Stimulated activated CD4-positive, alpha-beta T cell treated with anti-CD3 and anti-CD28 coated beads, TNF-alpha, amount 100 ng/mL, for 48 hours (primary cell): ENCODE results near the gene EOLA1.
"Not testable (repeated sequence)": the region's sequence is repeated elsewhere in the genome, so short reads cannot be mapped to it uniquely, and the experiment has no call there.

ENCODE experiments used
- DNase-seq, 3 donors: peaks; one replicate each; pipeline ENCODE4 v3.0.0-alpha.2; 2020; ENCODE audit warnings: low read depth in 3 of 3

Gene EOLA1

DNA sequence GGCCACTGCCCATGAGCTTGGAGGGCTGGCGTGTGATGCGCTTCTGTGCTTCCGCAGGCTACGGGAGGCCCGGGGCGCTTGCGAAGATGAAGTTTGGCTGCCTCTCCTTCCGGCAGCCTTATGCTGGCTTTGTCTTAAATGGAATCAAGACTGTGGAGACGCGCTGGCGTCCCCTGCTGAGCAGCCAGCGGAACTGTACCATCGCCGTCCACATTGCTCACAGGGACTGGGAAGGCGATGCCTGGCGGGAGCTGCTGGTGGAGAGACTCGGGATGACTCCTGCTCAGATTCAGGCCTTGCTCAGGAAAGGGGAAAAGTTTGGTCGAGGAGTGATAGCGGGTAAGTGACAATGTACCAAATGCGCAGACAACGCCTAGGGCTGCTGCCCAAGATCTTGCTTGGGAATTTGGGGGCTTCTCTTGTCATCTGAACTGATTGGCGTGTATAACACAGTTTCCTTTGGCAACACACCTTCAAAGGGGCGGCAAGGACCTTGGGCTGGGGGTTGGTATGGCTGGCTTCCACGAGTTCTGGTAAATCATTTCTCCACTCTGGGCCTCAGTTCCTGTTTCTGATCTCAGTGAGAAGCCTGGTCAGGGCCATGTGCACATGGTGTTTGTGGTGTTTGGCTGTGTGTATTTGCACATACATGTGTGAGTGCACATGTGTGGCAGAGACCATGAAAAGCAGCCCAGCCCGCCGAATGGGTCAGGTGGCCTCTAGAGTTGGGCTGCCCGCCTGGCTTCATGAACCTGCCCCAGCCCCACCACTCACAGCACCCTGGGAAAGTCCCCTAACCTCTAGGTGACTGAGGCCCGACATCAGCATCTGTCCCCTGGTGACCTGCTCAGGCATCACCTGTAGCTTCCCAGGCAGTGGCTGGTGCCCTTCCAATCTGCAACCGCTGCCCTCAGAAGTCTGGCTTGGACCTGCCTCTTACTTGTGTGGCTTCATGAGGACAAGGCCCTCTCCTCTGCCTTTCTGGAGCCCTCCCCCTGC is 5.0 kb downstream of the EOLA1 start:
- DNase-seq = not testable (repeated sequence)

DNA sequence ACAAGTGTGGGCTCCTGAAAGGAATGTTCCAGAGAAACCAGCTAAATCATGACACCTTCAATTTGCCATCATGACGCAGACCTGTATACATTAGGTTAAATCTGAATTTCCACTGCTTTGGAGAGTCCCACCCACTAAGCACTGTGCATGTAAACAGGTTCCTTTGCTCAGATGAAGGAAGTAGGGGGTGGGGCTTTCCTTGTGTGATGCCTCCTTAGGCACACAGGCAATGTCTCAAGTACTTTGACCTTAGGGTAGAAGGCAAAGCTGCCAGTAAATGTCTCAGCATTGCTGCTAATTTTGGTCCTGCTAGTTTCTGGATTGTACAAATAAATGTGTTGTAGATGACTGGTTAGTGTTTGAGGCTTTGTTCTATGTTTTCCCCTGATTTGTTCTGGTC is 6.2 kb downstream of the EOLA1 start:
- DNase-seq = not testable (repeated sequence)

DNA sequence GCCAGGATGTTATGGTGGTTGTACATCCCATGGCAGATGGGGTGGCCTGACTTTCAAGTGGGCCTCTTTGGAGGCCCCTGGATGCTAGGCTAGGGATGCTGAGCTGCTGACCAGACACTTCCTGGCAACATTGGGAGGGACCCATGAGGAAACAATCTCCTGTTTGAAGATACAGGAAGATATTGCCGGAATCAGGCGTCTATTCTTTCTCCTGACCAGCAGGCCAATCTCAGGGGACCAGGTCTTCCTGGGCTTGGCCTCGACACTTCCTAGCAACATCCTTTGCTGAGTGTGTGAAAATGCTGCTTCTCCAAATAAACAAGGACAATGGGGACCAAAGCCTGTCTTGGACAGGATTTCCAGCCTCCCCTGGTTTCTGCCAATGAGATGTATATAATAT is 7.0 kb downstream of the EOLA1 start:
- DNase-seq = not testable (repeated sequence)

DNA sequence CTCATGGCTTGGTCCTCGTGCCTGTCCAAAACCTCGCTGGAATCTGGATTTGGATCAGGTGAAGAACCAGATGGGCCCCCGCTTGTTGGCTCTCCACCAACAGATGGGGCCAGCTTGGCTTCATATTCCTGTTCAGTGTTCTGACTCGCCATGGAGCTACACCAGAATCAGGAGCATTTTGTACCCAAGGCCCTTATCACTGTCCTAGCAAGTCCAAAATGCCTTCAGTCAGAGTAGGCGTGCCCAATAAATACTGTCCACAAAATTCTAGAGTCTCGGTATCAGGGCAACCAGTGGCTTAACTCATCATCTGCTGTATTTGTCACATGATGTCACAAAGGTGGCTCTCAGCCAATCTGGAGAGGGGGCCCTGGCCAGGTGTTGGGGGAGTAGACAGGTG is 8.9 kb downstream of the EOLA1 start, which contains the start of gene HSFX3:
HSFX3 (minus strand) TSS at position 224 of the 400 bp plus-strand sequence; CDS start at position 152, 72 bp downstream.
- not testable (repeated sequence) for DNase-seq

DNA sequence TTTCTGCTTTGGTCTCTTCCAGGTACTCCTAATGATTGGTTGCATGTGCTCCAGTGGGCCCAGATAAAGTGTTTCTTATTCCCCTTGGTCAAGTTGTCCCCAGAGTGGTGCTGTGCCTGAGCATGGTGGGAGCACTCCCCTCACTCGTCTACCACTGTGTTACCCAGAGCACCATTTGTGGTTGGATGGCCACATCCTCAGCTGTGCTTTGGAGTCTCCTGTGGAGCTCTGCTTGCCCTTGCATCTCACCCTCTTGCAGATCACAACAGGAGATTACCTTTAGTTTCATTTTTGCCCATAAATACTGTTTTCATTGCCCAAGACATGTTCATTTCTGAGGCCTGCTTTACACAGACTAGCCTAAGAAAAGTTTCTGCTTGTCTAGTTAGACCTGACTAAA is 9.6 kb downstream of the EOLA1 start:
- DNase-seq = not testable (repeated sequence)

DNA sequence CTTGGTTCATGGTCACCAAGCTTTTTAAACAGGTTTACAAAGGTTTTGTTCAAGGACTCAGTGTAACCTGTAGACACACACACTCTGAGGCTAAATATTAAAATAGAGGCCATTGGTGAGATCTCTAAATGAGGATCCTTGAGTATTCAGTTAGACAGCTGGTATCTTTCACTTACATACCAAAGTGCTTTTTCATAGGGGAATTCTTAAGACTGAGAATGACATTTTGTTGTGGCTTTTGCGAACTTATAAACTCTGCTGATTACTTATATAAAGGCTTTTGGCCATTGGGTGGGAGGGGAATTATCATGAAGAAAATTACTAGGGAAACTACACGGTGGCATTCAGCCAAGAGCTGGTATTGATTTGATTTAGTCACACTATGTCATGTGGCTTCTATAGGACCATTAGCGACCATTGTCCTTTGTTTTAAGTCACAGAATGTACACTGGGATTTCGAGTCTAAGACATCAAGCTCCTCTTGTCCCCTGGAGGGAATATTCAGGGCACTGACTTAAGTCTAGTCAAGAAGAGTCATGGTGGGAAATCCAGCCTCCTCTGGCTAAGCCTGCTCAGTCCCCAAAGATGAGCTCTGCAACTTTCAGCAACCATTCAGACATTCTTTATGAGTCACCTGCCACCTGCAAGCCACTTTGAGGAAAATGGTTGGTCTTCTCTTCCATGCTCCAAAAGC is 10.6 kb downstream of the EOLA1 start:
- not testable (repeated sequence) for DNase-seq

DNA sequence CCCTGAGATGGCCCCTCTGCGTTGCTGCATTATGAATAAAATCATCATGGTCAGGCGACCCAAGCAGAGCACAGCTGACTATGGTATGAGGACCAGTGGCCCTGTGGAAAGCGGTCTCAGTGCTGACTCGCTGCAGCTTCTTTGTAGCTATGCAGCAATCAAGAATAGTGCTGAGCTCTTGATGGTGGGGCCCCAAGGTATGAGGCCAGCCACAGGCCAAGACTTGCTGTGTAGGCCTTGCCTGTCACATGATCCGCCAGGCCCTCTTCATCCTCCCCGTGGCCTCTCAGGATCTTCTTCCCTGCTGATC is 11.1 kb downstream of the EOLA1 start:
- not testable (repeated sequence) for DNase-seq

DNA sequence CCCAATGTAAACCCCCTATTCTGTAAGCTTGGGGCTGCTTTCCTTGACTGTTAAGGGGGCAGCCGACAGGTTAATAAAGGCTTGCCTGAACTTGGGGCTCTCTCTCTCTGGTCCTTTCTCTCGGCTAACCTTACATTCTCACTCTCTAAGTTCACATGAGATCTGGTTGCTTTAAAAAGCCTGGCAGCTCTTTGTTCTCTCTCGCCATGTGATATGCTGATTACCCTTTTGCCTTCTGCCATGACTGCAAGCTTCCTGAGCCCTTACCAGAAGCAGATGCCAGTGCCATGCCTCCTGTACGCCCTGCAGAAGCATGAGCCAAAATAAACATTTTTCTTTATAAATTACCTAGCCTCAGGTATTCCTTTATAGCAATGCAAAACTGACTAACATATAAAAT is 14.4 kb downstream of the EOLA1 start:
- not testable (repeated sequence) for DNase-seq

DNA sequence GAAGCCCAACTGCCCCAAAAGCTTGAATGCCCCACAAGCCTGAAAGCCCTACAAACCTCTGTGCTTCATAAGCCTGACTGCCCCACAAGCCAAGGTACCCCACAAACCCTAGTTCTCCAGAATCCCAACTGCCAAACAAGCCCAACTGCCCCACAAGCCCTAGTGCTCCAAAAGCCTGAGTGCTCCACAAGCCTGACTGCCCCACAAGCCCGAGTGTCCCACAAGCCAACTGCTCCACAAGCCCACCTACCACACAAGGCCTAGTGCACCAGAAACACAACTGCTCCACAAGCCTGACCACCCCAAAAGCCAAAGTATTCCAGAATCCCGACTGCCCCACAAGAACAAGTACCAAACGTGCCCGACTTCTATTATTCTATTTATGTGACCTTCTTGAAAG is 22.5 kb downstream of the EOLA1 start:
- no peak for DNase-seq

DNA sequence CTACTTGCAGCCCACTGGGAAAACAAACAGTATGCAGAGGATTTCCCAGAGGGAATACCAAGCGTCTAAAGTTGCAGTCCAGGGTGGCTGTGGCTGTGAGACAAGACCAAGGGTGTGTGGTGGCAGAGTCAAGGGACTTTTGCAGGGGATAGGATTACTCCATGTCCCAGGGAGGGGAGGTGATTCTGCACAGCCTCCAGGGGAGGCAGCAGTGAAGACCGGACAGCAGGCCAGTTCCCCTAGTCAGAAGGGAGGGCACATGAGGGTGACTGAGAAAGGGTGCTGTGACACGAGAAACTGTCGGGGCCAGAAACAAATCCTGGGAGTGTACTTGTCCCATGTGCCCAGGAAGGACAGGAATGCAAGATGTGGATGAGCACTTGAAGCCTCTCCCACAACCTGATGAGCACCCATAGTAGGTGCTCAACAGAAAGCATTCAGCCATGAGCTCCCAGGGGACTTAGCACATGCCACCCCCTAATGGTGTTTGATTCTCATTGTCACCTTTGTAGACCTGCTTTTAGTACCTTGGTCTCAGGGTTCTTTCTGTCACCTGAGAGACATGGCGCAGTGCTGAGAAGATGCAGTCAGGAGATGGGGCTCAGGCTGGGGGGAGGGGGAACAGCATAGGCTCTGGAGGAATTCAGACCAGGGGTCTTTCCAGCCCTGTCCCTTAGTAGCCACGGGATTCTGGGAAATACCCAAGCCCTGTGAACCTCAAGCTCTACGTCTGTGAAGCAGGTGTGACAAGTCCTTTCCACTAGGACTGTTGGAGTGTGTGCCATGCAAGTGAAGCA is 27.0 kb downstream of the EOLA1 start:
- DNase-seq = no peak

DNA sequence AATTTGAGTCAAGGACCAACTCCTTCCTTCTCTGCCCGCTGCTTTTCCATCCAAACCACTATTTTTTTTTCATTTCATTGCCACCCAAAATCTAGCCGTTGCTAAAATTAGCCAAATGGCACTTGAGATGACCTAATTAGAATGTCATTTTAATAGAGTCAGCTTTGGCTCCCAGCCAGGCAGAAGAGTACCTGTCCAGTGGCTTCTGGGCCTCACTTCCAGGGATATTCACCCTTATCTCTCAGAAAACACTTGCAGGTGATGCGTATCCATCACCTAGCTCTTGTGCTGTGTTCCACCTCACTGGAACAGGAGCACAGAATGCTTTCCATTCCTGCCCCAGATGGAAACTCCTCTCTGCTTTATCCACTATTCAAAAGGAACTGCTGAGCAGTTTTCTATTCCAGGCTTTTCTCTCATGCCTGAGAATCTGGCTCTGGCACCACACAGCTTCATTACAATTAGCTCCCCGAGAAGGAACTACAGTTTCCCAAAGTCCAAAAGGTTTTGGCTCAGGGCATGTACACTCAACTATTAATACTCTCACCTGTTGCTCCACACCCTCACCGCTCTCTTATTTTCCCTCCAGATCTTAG is 28.0 kb downstream of the EOLA1 start:
- no peak for DNase-seq

DNA sequence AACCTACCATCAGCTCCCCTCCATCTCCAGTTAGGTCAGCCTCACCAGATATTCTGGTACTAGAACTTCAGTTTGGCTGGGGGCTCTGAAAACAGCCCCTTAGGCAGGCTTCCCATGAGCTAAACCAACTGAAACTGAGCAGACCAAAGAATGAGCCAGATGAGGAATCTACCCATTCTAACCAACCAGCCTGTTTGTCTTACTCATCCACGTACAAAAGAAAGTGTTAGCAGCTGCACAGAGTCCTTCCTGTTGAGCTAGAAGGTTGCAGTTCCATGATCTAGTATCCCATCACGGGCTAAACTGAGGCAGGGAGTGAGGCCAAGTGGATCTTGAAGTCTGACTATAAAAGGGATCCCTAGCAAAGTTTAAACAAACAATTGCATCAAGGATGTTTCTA is 29.0 kb downstream of the EOLA1 start:
- no peak for DNase-seq

DNA sequence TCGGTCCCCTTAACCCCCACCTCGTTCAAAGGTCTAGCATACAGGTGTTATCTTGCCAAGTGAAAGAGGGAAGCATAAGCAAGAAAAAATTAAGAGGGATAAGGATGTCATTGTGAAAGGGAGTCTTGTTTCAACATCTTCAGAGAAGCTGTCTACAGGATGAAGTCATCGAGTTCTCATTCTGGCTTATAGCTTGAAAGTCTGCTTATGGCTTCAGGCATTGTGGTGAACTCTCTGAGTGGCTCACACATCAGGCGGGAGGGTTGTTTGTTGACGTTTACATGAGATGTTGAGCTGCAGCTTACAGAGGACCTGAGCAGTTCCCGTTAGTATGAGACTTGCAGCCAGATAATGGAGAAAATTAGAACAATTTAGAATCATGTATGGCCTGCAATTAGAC is 29.9 kb downstream of the EOLA1 start:
- DNase-seq = no peak

DNA sequence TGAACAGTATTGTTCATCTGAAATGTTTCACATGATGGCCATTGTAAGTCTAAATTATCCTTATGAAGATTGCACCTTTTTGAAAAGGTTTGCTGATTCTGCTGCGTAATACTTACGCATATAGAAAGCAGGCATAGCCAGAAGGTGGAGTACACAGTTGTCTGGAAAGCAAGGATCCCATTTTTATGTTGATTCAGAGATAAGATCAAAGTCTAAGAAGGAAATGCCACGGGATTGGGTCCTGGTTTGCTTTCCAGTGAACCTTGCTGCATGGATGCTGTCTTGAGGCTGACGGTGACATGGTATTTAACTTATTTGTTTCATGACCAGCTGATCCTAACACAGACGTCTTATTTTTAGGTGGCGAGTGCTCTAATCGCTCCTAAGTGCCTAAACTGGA is 31.0 kb downstream of the EOLA1 start:
- no peak for DNase-seq

DNA sequence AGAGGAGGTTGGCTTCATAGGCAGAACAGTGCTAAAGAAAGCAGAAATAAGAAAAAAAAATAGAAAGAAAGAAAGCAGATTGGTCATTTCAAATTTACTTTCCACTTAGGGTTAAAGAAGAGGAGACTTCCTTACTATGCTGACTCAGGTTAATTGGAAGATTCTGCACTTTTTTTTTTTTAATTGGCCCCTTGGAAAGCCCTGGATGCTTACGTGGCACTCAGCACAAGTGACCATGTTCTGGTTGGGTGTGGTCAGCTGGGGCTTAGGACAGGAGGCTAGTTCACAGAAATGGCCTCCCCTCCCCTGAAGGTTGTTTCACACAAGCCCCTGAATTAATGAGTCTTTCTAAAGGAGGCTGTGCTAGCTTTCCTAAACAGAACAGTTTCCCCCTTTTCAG is 31.9 kb downstream of the EOLA1 start:
- no peak for DNase-seq

DNA sequence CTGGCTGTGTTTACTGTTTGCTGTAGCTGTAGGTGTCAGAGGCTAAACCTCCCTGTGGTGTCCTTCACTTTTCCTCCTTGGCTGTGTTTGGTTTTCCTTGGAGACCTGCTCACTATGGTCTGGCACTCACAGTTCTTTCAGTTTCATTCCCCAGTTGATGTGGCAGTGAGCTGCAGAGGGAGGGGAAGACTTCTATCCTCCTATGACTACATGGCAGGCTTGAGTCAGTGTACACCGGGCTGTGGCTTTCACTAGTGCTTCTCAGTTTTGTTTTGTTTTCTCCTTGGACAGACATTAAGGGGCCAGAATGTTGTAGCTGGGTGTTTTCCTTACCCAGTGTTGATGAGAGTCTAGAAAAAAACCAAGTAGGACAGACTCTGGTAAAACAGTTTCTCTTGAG is 32.6 kb downstream of the EOLA1 start:
- not testable (repeated sequence) for DNase-seq

DNA sequence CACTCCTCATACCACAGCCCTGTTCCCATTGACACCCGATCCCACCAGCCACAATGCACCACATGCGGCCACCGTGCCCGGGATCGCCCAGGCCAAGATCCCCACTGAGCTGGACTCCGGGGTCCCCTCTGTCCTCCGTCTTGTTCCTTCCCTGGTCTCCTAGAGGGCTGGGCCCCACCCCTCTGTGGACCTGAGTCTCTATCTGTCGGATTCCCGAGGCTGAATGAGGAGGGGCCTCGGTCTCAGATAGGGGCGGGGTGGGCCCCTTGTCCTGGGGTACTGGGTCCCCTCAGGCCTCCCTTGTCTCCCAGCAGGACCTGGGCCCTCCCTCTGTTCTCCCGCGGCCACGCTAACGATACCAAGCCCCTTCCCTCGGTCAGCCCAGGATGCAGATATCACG is 44.8 kb downstream of the EOLA1 start:
- DNase-seq = not testable (repeated sequence)

DNA sequence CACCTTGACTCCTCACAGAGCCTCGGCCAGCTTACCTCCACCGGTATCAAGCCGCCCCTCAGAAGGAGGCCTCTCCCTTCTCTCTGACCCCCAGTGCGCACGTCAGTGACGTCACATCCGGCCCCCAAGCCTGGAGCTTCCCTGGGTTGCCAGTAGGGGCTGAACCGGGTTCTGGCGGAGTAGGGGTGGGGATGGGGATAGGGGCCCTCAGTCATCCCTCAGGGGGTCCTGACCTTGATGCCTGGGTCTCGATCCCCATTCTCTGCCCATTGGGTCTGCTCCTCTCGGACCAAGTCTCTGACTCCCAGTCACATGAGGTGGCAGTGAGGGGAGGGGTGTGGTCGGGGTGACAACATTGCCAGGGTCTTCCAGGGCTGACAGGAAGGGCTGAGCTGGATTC is 46.5 kb downstream of the EOLA1 start, which contains the start of gene MAGEA9B:
MAGEA9B (minus strand) TSS at position 101 of the 400 bp plus-strand sequence. CDS start 4,280 bp downstream, outside the sequence.
- DNase-seq = not testable (repeated sequence)

DNA sequence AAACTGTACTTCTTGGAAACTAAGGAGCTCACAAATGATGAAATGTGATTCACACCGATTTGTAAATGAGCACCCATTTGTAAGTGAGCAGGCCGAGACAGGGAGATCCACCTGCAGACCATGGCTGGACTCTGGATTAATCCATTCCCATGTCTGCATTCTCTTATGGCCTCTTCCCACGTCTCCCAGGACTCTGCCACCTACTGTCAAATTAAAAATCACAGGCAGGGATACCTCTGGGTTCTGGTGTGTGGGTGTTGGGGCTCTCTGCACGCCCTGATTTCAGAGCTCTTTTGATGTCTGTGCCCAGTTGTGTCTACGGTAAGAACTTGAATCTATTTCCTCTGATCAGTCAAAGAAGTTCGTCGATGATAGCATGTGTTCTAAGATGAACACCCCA is 50.2 kb downstream of the EOLA1 start:
- not testable (repeated sequence) for DNase-seq

DNA sequence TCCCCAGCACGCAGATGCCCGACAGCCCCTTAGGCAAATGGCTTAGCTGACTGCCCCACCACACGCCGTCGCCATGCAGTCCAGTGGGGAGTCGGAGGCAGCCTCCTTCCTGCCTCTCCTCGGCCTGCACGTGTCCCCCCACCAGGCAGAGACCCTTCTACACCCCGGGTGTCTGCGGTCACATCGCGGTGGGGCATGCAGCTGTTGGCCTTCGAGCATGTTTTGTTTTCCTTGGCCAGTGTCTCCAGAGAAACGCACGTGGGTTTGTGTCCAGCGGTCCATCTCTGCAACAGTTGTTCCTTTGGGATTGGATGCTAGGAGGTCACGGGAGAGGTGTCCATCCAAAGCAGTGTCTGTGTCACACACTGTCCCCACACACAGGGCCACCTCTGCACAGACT is 54.4 kb downstream of the EOLA1 start, which contains the start of gene HSFX2:
HSFX2 (minus strand) TSS at position 101 of the 400 bp plus-strand sequence. CDS start 614 bp downstream, outside the sequence.
- not testable (repeated sequence) for DNase-seq

DNA sequence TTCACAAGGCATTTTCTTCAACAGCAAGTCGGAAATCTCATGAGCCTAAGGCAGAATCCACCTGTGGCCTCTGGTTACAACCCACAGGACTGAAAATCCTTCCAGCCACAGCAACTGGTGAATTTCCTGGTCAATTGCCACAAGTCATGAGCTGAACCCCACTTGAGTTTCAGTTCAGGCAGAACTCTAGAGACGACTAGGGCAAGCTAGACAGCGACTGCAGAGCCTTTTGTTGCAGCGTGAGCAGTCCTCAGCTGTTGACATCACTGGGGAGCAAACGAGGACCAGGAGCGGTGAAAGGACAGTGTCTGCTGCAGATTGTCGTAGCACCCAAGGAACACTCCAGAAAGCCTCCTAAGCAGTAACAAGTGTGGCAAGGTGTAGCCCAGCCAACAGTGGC is 55.1 kb downstream of the EOLA1 start:
- not testable (repeated sequence) for DNase-seq
